ENCODE measurements around the gene SUMF2. TPM values are rescaled to one million over a fixed set of nuclear protein-coding genes. Genes with fewer than 3 reads are reported as not detected.

The SUMF2 gene
- total and polyA plus RNA-seq, 2 of the 13 experiments (the other 11 are each of a cell fraction or from before 2014, with no cell fraction given): 48.9 to 54.4 TPM

- TF ChIP-seq DZIP1 (CRISPR knock-in tag; IDR thresholded peaks at IDR 0.05): no peak
- no peak; the same call in 1 of the 2 replicates for TF ChIP-seq NR1H2 (CRISPR knock-in tag; IDR thresholded peaks at IDR 0.05; ENCODE audit: borderline replicate concordance, low read depth)
- no peak for TF ChIP-seq CC2D1A (CRISPR knock-in tag; IDR thresholded peaks at IDR 0.05)
- peak; percentile 89 for TF ChIP-seq TARDBP (CRISPR knock-in tag; IDR thresholded peaks at IDR 0.05)
- no peak for TF ChIP-seq MAFG (CRISPR knock-in tag; IDR thresholded peaks at IDR 0.05)
- TF ChIP-seq ZNF333 (CRISPR knock-in tag; IDR thresholded peaks at IDR 0.05; ENCODE audit: borderline replicate concordance): no peak
- TF ChIP-seq AKNA (CRISPR knock-in tag; IDR thresholded peaks at IDR 0.05; ENCODE audit: borderline replicate concordance): no peak
- peak; percentile 84 for TF ChIP-seq AGO2 (optimal IDR thresholded peaks at IDR 0.05; ENCODE audit: low read depth, low read length)
- TF ChIP-seq ZNF629 (CRISPR knock-in tag; conservative IDR thresholded peaks at IDR 0.05): no peak
- TF ChIP-seq NR2F2 (IDR thresholded peaks at IDR 0.05; ENCODE audit: borderline replicate concordance, low read depth): no peak
- TF ChIP-seq KLF12 (CRISPR knock-in tag; IDR thresholded peaks at IDR 0.05; ENCODE audit: borderline replicate concordance): no peak
- no peak for TF ChIP-seq ZBTB37 (CRISPR knock-in tag; IDR thresholded peaks at IDR 0.05)
- TF ChIP-seq ZNF580 (CRISPR knock-in tag; IDR thresholded peaks at IDR 0.05; ENCODE audit: borderline replicate concordance, low read depth): peak; percentile 90
- TF ChIP-seq MXI1 (IDR thresholded peaks at IDR 0.05; ENCODE audit: borderline replicate concordance, low read depth, low read length): peak; percentile 87; the same call in 1 of the 3 replicates
- peak; percentile 51; the same call in 1 of the 2 replicates for TF ChIP-seq ZBTB39 (CRISPR knock-in tag; IDR thresholded peaks at IDR 0.05)
Measured at GRCh38 chr7:56051339-56052191, 12.5 kb upstream of the SUMF2 start, which contains the start of the genes CCT6A and PSPH (continued).

All from HepG2 (cell line).